A549 (cell line): Measurements from ENCODE around the gene CHRFAM7A. TPM values are rescaled to one million over a fixed set of nuclear protein-coding genes. Genes with fewer than 3 reads are reported as not detected.
"Not testable (repeated sequence)": the region's sequence is repeated elsewhere in the genome, so short reads cannot be mapped to it uniquely, and the experiment has no call there.

Experiments used
- ATAC-seq, 2 experiments: fragments of 200-7000 bp in 1 of 2; fragments of >200 bp in 1 of 2; cut with Nextera tagmentation in 1 of 2; cut with Tn5 transposase in 1 of 2; 3 replicates each; pipeline versions ENCODE4 v1.8.0 to v1.9.1; 2018 to 2020; ENCODE audit warnings: mild to moderate bottlenecking in 1 of 2, moderate library complexity in 1 of 2
- CTCF ChIA-PET: fragments of 300-600 bp; sonication (Branson Sonifier 250); formaldehyde crosslinking; extraction: SDS; loops from one replicate; lab custom pipeline; 2021; ENCODE audit warnings: antibody characterized with exemption, inconsistent platforms; lab: Yijun Ruan, JAX
- POLR2A ChIA-PET: fragments of 350-600 bp; formaldehyde crosslinking; extraction: SDS; loops from one replicate; lab custom pipeline; 2021; ENCODE audit warnings: antibody characterized with exemption, inconsistent platforms; lab: Yijun Ruan, JAX
- DNase-seq, 2 experiments: peaks; one replicate each; pipeline versions ENCODE4 v3.0.0 to v3.0.0-alpha.2; 2011 to 2016; ENCODE audit warnings: low read depth in 1 of 2, low spot score in 1 of 2
- FAIRE-seq: peaks from 2 replicates; lab custom pipeline; 2011; peaks lifted over from hg19 to GRCh38; lab: Jason Lieb, UNC
- H3K27ac ChIP-seq, 2 experiments: fragments of >200 bp; sonication (Bioruptor Twin); formaldehyde crosslinking; 3 replicates each; pipeline ENCODE4 v1.5.1; 2016 to 2017
- H3K4me1 ChIP-seq: fragments of >200 bp; sonication (Bioruptor Twin); formaldehyde crosslinking; 3 replicates; pipeline ENCODE4 v1.6.1; 2016
- H3K4me2 ChIP-seq: fragments of >200 bp; sonication (Bioruptor Twin); formaldehyde crosslinking; 3 replicates; pipeline ENCODE4 v1.6.1; 2016
- H3K4me3 ChIP-seq: fragments of >200 bp; sonication (Bioruptor Twin); formaldehyde crosslinking; 3 replicates; pipeline ENCODE4 v1.5.1; 2016
- H3K9me3 ChIP-seq: fragments of >200 bp; sonication (Bioruptor Twin); formaldehyde crosslinking; 3 replicates; pipeline ENCODE4 v1.6.1; 2016
- WGBS: methylation state at CpG from one replicate; pipeline ENCODE4 v1.1.6; 2017; ENCODE audit errors: missing lambda C conversion rate; 5-methylcytosine and 5-hydroxymethylcytosine counted together
- polyA plus RNA-seq, 4 experiments: library from polyadenylated mRNA; depleted of rRNA in 3 of 4; stranded (reverse); fragments of >200 nt; fragmentation: RNase III in 1 of 4; extraction: RNeasy Plus Mini Kit Qiagen cat#74134 plus additional on column Dnase treatment in 1 of 4; gene quantifications; 2 replicates in 3 of 4; 3 replicates in 1 of 4; pipeline ENCODE4 v1.2.3, GENCODE V29; 2011 to 2017

The CHRFAM7A gene
- polyA plus RNA-seq, 2 of the 4 experiments (the other 2 are of a cell fraction) = 4.1 to 8.0 TPM

DNA sequence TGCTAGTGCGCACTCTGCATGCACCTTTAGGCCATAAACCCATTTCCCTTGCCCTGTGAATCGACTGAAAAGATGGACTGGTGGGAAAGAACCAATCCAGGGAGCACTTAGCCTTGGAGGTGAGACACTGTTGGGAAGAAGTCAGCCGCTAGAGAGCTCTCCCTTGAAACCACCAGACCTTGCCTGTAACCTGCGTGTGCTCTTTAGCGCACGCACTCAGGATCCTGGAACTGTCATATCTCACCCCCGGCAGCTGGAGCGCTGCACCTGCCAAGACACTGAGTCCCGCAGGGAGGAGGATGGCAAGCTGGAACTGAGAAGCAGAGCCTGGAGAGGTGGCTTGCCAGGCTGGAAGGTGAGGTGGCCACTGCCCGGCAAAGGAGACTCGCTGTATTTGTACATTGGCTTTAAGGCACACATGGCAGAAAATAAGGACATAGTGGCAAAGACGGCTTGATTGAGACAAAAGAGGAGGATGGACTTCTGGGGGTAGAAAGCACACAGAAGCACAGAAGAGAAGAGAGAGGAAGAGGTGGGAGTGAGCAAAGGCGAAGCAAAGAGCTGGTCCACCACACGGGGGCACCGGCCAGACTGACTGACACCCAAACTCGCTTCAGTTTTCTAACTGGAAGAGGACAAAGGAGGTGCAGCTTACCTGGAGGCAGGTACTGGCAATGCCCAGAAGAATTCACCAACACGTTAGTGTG, 16.8 kb downstream of the CHRFAM7A start:
- H3K4me1 ChIP-seq, H3K4me2 ChIP-seq, H3K27ac ChIP-seq, DNase-seq, POLR2A ChIA-PET, FAIRE-seq, CTCF ChIA-PET, H3K9me3 ChIP-seq, H3K4me3 ChIP-seq: not testable (repeated sequence)
- no CpG with 5 or more reads among the region's 17 CpGs for WGBS
- ATAC-seq = peak; percentile 68 to 83

DNA sequence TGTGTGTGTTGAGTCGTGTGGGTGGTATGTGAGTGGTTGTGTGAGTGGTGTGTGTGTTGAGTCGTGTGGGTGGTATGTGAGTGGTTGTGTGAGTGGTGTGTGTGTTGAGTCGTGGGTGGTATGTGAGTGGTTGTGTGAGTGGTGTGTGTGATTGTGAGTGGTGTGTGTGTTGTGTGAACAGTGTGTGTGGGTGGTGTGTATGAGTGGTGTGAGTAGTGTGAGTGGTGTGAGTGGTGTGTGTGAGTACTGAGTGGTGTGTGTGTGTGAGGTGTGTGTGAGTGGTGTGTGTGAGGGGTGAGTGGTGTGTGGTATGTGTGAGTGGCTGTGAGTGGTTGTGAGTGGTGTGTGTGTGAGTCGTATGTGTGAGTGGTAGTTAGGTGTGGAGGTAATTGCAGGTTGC, 17.5 kb downstream of the CHRFAM7A start:
- not testable (repeated sequence) for FAIRE-seq

DNA sequence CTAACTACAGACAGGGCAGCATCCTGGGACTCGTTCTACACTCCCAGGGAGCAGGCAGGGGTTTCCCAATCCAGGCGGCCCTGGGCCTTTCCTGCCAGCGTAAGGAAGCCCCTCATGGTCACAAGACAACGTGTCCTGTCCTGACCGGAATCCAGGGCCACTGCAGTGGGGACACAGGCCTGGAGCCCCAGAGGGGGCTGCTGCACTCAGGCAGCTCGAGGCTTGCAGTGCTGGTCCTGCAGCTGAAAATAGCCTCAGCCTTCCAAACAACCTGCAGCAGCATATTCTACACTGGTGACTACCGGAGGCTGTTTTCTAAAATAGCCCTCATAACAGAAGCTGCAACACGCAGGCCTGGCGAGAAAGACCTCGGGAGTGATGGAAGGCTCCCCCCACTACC, 18.5 kb downstream of the CHRFAM7A start:
- WGBS = no CpG with 5 or more reads among the region's 10 CpGs
- ATAC-seq, FAIRE-seq, H3K4me2 ChIP-seq, H3K9me3 ChIP-seq, DNase-seq, H3K27ac ChIP-seq, POLR2A ChIA-PET, H3K4me1 ChIP-seq, H3K4me3 ChIP-seq, CTCF ChIA-PET: not testable (repeated sequence)

More for the DNA sequence above, 17.5 kb downstream of the CHRFAM7A start:
- H3K4me1 ChIP-seq, ATAC-seq, H3K9me3 ChIP-seq, H3K4me2 ChIP-seq, CTCF ChIA-PET, H3K4me3 ChIP-seq, POLR2A ChIA-PET, H3K27ac ChIP-seq: not testable (repeated sequence)
- DNase-seq = peak in 1 of 2 experiments; percentile 2
- WGBS = 40% methylated on average over 4 of the region's 4 CpGs

DNA sequence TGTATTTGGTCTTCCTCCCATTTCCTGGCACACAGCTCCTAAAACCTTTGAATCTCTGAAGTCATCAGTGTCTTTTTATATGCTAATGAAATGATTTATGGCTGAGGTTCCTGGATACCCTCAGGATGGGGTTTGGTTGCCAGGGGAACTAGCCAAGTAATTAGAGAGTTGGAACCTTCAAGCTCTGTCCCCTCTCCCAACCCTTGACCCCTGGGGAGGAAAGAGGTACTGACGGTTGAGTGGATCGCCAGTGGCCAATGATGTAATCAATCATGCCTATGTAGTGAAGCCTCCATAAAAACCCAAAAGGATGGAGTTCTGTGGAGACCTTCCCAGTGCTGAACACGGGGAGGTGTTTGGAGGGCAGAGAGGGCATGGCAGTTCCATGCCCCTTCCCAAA, 25.1 kb downstream of the CHRFAM7A start:
- H3K4me1 ChIP-seq, H3K27ac ChIP-seq, H3K4me2 ChIP-seq, ATAC-seq, CTCF ChIA-PET, FAIRE-seq, H3K4me3 ChIP-seq, DNase-seq, POLR2A ChIA-PET, H3K9me3 ChIP-seq: not testable (repeated sequence)
- WGBS = no CpG with 5 or more reads among the region's 3 CpGs

DNA sequence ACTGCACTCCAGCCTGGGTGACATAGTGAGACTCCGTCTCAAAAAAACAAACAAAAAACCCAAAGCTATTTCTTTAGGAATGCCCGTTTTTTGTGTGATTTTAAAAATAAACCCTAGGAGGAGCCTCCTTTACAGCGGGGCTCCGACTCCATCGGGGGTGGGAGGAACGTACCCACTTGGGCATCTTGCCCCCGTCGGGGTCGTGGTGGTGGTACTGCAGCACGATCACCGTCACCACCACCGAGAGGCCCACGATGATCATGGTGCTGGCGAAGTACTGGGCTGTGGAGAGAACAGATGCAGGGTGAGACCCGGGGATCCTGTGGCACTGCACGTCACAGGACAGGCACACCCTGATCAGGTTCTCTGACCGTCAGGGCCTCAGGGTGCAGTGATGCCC, 26.1 kb downstream of the CHRFAM7A start:
- H3K4me1 ChIP-seq, H3K4me2 ChIP-seq, H3K4me3 ChIP-seq, FAIRE-seq, POLR2A ChIA-PET, DNase-seq, H3K9me3 ChIP-seq, CTCF ChIA-PET, ATAC-seq, H3K27ac ChIP-seq: not testable (repeated sequence)
- 79% methylated on average over 14 of the region's 17 CpGs for WGBS

DNA sequence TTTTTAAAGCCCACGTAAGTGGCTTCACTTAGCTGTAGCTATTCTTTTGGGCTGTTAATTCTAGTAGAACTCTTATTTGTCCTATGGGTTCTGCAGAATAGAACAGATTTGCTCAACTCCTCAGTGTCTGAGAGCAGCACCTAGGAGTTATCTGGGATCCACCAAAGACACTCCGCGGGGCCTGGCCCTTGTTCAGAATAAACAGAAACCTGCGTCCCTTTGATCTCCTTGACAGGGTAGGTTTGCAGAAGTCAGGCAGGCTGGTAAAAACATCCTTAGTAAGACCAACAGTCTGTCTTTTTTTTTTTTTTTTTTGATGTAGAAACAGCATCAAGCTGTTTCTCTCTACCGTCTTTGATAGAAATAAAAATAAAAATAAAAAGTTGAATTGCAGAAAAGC, 31.9 kb downstream of the CHRFAM7A start:
- DNase-seq, ATAC-seq, CTCF ChIA-PET, POLR2A ChIA-PET, H3K9me3 ChIP-seq, H3K4me2 ChIP-seq, FAIRE-seq, H3K4me1 ChIP-seq, H3K27ac ChIP-seq, H3K4me3 ChIP-seq: not testable (repeated sequence)
- WGBS = 84% methylated on average over 2 of the region's 5 CpGs

DNA sequence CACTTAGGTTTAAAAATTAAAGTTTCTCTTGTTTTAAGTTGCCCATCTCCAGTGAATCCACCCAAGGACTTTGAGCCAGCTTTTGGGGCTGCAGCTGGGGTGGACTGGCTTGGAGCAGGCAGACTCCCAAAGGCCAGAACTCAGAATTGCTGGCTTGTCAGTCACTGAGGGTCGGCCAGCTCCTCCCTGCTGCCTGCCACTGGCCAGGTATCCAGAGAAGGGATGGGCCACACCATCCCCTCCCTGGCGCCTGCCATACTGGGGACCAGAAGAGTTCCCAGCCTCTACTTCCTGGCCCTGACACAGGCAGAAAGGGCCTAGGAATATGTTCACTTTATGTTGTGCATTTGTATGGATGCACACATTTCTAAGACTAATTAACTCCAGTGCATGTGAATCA, 32.4 kb downstream of the CHRFAM7A start:
- H3K4me2 ChIP-seq, H3K4me1 ChIP-seq, H3K27ac ChIP-seq, POLR2A ChIA-PET, H3K4me3 ChIP-seq, CTCF ChIA-PET, H3K9me3 ChIP-seq, DNase-seq, FAIRE-seq, ATAC-seq: not testable (repeated sequence)
- WGBS = no CpG with 5 or more reads among the region's 2 CpGs

DNA sequence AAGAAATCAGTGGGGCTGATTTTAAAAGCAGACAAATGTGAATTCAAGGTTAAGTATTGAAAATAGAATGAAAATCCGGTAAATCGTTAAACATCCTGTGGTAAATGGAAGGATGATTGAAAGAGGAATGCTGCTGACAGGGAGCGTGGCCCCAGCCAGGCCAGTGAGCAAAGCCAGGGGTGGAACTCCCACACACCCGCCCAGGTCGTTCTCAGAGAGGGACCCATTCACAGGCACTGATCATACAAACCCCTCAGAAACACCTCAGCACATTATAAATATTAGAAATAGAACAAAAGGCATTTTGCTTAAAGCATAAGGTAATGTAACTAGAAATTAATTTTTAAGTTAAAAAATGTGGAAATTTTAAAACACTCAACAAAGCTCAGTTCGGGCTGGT, 38.3 kb downstream of the CHRFAM7A start:
- ATAC-seq, FAIRE-seq, POLR2A ChIA-PET, H3K27ac ChIP-seq, H3K4me1 ChIP-seq, H3K4me2 ChIP-seq, CTCF ChIA-PET, DNase-seq, H3K4me3 ChIP-seq, H3K9me3 ChIP-seq: not testable (repeated sequence)
- WGBS = 53% methylated on average over 5 of the region's 6 CpGs

DNA sequence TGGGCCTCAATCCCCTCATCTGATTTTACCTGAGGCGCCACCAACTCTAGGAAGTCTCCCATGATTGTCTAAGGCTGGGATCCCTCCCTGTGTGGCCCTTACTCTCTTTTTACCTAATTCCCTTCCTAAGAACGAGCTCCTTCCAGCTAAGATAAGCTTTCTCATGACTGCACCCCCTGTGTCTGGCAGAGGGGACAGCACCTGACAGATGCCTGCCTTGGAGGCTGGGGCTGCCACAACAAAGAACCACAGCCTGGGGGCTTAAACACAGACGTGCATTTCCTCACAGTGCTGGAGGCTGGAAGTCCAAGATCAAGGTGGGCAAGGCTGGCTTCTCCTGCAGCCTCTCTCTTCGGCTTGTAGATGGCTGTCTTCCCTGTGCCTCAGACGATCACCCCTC, 43.5 kb downstream of the CHRFAM7A start:
- ATAC-seq = peak; percentile 30 to 39; a peak in 2 of 6 replicates
- FAIRE-seq, POLR2A ChIA-PET, DNase-seq, H3K9me3 ChIP-seq, H3K4me3 ChIP-seq, H3K4me1 ChIP-seq, H3K27ac ChIP-seq, CTCF ChIA-PET, H3K4me2 ChIP-seq: not testable (repeated sequence)
- WGBS = no CpG with 5 or more reads among the region's 5 CpGs

DNA sequence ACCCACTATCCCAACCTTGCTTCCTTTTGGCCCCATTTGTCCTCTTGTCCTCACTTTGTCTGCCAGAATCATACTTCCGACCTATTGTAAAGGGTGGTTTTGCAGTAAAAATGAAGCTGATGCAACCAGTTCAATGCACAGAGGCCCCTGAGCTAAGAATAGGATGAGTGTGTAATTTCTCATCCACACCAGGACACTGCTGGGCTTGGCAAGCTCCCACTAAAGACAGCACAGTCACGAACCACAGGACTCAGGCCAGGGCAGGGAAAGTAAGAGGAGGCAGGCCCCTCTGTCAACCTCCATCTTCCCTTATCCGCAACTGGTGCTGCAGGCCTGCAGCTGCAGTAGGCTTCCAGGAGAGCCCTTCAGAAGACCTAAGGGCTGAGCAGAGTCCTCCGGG, 56.8 kb downstream of the CHRFAM7A start:
- peak in 1 of 2 experiments; percentile 28; a peak in 2 of 6 replicates for ATAC-seq
- H3K4me1 ChIP-seq, H3K4me3 ChIP-seq, H3K9me3 ChIP-seq, POLR2A ChIA-PET, H3K27ac ChIP-seq, CTCF ChIA-PET, FAIRE-seq, DNase-seq, H3K4me2 ChIP-seq: not testable (repeated sequence)
- no CpG with 5 or more reads among the region's 4 CpGs for WGBS

DNA sequence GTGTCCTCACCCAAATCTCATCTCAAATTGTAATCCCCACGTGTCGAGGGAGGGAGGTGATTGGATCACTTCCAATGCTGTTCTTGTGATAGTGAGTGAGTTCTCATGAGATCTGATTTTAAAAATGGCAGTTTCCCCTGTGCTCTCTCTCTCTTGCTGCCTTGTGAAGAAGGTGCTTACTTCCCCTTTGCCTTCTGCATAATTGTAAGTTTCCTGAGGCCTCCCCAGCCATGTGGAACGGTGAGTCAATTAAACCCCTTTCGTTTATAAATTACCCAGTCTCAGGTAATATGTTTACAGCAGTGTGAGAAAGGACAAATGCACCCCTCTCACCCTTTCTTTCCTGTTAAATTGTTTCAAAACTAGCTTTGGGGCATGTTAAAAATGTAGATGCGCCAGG, 59.2 kb downstream of the CHRFAM7A start:
- WGBS = 39% methylated on average over 2 of the region's 5 CpGs
- H3K27ac ChIP-seq, H3K4me3 ChIP-seq, POLR2A ChIA-PET, H3K9me3 ChIP-seq, ATAC-seq, FAIRE-seq, H3K4me2 ChIP-seq, CTCF ChIA-PET, H3K4me1 ChIP-seq, DNase-seq: not testable (repeated sequence)
